Measurements from ENCODE around the gene NEMP1.

Gene NEMP1

DNA sequence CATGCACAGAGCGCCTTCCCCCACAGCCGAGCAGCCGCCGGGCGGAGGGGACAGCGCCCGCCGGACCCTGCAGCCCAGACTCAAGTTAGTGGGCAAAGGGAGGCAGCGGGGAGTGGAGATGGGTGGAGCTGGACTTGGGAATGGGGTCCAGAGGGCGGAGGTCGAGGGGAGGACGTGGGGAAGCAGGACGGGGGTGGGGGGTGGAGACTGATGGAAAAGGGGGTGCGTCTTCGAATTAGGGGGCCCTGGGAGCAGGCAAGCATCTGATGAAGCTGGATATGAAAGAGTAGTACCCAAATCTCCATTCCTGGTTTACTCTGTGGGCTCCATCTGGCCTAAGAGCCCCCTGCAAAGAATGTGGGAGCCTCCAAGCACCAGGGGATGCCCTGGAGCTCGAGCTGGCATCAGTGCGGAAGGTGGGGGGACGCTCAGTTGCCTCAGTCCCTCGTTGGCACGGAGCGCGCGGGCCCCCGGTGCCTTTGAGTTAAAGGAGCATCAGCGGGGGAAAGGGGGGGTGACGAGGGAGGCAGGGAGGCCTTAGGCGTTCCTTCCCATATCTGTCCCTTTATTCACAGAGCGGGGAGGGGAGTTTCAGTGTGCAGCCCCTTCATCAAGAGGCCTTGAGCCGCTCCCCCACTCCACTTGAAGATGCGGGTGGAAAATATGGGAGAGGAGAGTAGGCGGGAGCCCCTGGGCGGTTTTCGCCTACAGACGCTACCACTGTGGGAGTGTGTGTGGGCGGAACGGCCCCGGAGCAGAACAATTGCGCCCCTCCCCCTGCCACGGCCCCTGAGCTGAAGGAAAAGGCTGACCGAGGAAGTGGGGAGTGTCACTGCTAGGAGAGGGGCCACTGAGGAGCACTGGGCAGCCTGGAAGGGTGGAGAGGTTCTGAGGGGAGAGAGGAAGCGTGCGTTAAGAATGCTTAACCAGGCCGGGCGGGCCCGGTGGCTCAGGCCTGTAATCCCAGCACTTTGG is 11.0 kb upstream of the NEMP1 start:
- Histone ChIP-seq H3K4me3 (peak overlapping the region; percentile 96), H3K9ac (ENCODE audit: insufficient read length) (peak overlapping the region; percentile 76), H3K9me3 (ENCODE audit: low read depth, low read length) (no peaks in the 10 kb centered on the region), H3K27ac (peak overlapping the region; percentile 67; the same call in 1 of the 2 replicates), H3K36me3 (ENCODE audit: insufficient read depth, low read length) (peaks cover 36% of the 10 kb centered on the region)
- TF ChIP-seq POLR2AphosphoS5 (IDR thresholded peaks at IDR 0.05; ENCODE audit: borderline replicate concordance, low read depth, low read length) = peak; percentile 38; the same call in 1 of the 2 replicates
- TF ChIP-seq EZH2 (IDR thresholded peaks at IDR 0.05) = no peak
- no peak for TF ChIP-seq FOXP2 (optimal IDR thresholded peaks at IDR 0.05; ENCODE audit: control extremely low read depth, extremely low read length, insufficient read depth)
- DNase-seq (ENCODE audit: low read depth, low spot score) = no peak

DNA sequence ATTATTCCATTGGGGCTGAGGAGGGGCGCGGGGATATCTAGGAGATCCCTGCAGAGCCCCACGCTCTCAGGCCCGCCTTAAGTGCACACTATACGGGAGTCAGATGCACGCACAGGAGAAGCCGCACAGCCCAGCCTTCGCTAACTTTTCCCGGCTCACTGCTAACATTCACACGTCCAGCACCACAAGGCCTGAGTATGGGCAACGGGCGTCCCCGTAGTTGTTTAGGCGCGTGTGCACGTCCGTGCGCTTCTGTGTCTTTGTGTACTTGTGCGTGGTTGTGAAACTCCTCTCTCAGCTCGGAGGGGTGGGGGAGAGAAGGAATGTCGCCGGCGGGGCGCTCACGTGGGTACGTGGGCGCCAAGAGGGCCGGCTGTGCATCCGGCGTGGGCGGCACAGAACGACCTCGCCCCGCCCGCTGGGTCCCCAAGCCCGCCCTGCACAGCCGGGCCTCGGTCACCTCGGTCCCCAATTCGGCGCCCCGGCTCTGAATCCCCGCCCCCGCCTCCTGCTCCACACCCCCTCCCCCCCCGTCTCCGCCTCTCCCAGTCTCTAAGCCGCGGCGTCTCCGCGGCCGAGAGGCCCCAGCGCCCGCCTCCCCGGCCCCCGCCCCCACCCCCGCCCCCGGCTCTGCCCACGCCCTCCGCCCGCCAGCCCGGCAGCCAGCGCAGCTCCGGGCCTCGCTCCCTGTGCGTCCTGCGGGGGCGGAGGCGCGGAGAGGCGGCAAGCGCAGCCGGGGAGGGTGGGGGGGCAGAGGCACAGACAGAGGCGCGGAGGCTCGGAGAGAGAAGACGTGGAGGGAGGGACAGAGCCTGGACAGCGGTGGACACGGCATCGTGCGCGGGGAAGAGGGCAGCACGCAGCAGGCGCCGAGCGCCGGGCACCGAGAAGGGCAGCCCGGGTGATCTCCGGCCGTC is 10.0 kb upstream of the NEMP1 start, which contains the start of gene NAB2:
Gene NAB2 (plus strand): TSS at position 761 of the 917 bp plus-strand sequence. CDS start 158 bp downstream, outside the sequence.
- Histone ChIP-seq H3K27ac (peak within 1 kb of the TSS; percentile 100), H3K9me3 (ENCODE audit: low read depth, low read length) (no peaks in the 10 kb centered on the region), H3K4me3 (peak within 1 kb of the TSS; percentile 96), H3K36me3 (ENCODE audit: insufficient read depth, low read length) (peaks cover 32% of the 10 kb centered on the region), H3K9ac (ENCODE audit: insufficient read length) (peak within 1 kb of the TSS; percentile 97)
- TF ChIP-seq EZH2 (IDR thresholded peaks at IDR 0.05) = no peak
- peak; percentile 89 for TF ChIP-seq POLR2AphosphoS5 (IDR thresholded peaks at IDR 0.05; ENCODE audit: borderline replicate concordance, low read depth, low read length)
- no peak for TF ChIP-seq FOXP2 (optimal IDR thresholded peaks at IDR 0.05; ENCODE audit: control extremely low read depth, extremely low read length, insufficient read depth)
- DNase-seq (ENCODE audit: low read depth, low spot score) = peak; percentile 90

DNA sequence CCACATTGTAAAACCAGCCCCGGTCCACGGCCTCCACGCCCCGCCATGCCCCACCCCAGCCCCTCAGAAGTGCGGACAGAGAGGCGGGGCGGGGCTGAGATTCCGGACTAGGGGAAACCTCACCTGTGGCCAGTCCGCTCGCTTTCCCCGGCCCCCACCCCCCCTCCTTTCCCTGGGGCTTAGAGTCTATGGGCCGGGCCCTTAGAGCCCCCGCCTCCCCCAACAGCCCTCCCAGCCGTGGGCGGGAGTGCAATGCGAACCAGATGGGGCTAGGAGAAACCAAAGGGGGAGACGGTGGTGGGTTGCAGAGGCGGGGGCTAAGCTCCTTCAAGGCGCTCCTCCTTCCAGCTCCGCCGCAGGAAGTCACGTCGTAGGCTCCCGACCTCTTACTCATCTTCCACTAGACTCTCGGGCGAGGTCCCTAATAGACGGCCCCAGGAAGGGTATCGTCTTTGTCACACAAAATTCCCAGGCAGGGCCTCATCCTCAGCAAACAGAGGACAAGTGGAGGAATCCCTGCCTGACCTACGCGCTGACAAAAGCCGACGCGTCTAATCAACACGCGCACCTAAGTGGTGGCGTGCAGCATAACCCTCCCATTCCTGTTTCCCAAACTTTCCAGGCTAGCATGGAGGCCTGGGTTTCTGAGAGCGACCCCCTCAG is 9.2 kb upstream of the NEMP1 start:
- H3K4me3 ChIP-seq = peak overlapping the region; percentile 94
- no peaks in the 10 kb centered on the region for H3K9me3 ChIP-seq (ENCODE audit: low read depth, low read length)
- H3K9ac ChIP-seq (ENCODE audit: insufficient read length) = peak overlapping the region; percentile 97
- H3K27ac ChIP-seq = peak overlapping the region; percentile 100
- H3K36me3 ChIP-seq (ENCODE audit: insufficient read depth, low read length) = peaks cover 24% of the 10 kb centered on the region
- peak; percentile 75 for TF ChIP-seq POLR2AphosphoS5 (IDR thresholded peaks at IDR 0.05; ENCODE audit: borderline replicate concordance, low read depth, low read length)
- no peak for TF ChIP-seq EZH2 (IDR thresholded peaks at IDR 0.05)
- peak; percentile 89 for DNase-seq (ENCODE audit: low read depth, low spot score)

DNA sequence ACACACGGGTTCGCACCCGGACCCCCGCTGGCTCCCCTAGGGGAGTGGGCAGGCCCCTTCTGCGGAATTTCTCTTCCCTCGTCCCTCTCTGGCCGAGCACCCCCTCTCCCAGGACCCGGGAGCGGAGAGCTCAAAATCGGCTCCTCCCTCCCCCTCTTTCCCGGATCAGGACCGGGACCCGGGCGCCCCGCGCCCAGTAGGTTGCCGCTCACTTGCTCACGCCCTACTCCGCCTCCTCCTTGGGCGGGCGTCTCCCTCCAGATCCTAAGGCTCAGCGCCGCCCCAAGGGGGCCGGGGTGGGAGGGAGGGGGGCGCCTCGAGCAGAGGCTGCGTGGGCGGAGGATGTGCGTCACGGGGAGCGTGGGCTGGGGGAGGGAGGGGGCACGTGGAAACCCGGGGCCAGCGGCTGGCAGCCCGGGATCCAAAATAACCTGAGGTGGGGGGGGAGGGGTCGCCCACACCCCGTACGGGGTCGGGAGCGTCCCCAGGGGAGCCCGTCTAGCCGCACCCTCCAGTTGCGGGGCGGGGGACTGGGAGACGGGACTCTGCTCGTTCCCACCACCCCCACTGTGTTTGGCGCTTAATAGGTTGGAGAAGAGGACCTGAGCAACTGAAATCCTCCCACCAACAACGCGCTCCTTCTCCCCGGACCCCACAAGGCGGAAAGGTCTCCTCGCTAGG is 8.6 kb upstream of the NEMP1 start:
- Histone ChIP-seq H3K9me3 (ENCODE audit: low read depth, low read length) (no peaks in the 10 kb centered on the region), H3K4me3 (peak overlapping the region; percentile 94), H3K27ac (peak overlapping the region; percentile 100), H3K9ac (ENCODE audit: insufficient read length) (peak overlapping the region; percentile 97), H3K36me3 (ENCODE audit: insufficient read depth, low read length) (peaks cover 17% of the 10 kb centered on the region; the same call in 1 of the 2 replicates)
- DNase-seq (ENCODE audit: low read depth, low spot score) = peak; percentile 79
- TF ChIP-seq POLR2AphosphoS5 (IDR thresholded peaks at IDR 0.05; ENCODE audit: borderline replicate concordance, low read depth, low read length) (peak; percentile 64), FOXP2 (optimal IDR thresholded peaks at IDR 0.05; ENCODE audit: control extremely low read depth, extremely low read length, insufficient read depth) (no peak), EZH2 (IDR thresholded peaks at IDR 0.05) (no peak)

DNA sequence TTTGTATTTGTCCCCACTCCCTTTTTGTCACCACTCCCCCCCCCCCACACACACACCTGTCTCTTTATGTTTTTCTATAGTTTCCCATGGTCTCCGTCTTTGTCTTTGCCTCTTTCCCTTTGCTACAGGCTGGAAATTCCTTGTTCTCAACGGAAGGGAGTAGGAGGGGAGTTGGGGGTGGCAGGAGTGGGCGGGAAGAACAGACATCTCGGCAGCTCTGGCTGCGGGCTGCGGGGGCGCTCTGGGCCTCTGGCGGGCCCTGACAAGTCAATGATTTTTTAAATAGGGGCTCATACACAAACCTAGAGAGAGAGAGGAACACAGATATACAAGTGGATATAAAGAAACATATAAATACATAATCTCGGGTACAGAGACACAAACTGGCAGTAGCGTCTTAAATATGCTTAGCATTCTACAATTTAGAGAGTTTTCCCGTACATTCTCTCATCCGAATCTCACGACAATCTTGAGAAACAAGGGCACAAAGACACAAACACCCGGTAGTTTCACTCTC is 8.0 kb upstream of the NEMP1 start:
- Histone ChIP-seq H3K27ac (peak overlapping the region; percentile 100), H3K4me3 (peak overlapping the region; percentile 94), H3K36me3 (ENCODE audit: insufficient read depth, low read length) (peaks cover 11% of the 10 kb centered on the region; the same call in 1 of the 2 replicates), H3K9ac (ENCODE audit: insufficient read length) (peak overlapping the region; percentile 97), H3K9me3 (ENCODE audit: low read depth, low read length) (no peaks in the 10 kb centered on the region)
- DNase-seq (ENCODE audit: low read depth, low spot score) = no peak
- TF ChIP-seq FOXP2 (optimal IDR thresholded peaks at IDR 0.05; ENCODE audit: control extremely low read depth, extremely low read length, insufficient read depth) (no peak), EZH2 (IDR thresholded peaks at IDR 0.05) (no peak)

DNA sequence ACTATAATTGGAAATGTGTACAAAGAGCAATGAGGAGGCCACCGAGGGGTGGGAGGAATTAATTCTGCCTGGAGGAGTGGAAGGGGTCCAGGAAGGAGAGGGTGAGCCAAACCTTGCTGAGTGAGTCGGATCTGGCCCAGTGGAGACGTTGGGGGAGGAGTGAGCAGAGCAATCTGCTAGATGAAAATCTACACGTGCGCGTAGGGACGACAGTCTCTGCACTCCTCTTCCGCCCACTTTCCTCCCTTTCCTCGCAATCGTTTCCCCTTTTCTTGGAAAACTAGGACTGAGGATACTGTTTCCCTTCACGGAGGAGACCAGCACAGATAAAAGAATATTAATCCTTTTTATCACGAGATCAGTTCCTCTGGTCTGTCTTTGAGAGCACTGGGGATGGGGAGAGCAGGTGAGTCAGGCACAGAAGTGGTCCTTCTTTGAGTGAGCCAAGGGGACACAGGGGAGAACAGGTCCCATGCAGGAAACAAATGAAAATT is 7.5 kb upstream of the NEMP1 start:
- H3K27ac ChIP-seq = peak overlapping the region; percentile 100
- peak overlapping the region; percentile 97 for H3K9ac ChIP-seq (ENCODE audit: insufficient read length)
- H3K4me3 ChIP-seq = peak overlapping the region; percentile 94
- no peaks in the 10 kb centered on the region for H3K9me3 ChIP-seq (ENCODE audit: low read depth, low read length)
- TF ChIP-seq EZH2 (IDR thresholded peaks at IDR 0.05) = no peak
- TF ChIP-seq POLR2AphosphoS5 (IDR thresholded peaks at IDR 0.05; ENCODE audit: borderline replicate concordance, low read depth, low read length) = peak; percentile 72
- TF ChIP-seq FOXP2 (optimal IDR thresholded peaks at IDR 0.05; ENCODE audit: control extremely low read depth, extremely low read length, insufficient read depth) = no peak
- no peak for DNase-seq (ENCODE audit: low read depth, low spot score)
- H3K36me3 ChIP-seq (ENCODE audit: insufficient read depth, low read length) = peaks cover 6% of the 10 kb centered on the region; the same call in 1 of the 2 replicates

DNA sequence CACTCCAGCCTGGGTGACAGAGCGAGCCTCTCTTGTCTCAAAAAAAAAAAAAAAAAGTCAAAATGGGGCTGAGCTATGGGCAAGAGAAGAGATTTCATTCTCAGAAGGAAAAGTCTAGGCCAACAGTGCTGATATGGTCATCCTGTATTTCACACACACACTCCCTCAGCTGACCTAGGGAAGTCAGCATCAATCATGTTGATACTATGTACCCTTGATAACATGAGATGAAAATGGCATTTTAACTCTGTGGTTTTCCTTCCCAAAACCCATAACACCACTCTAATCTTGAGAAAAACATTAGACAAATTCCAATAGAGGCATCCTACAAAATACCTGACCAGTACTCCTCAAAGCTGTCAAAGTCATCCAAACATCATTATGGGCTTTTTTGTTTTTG is 2.3 kb upstream of the NEMP1 start:
- Histone ChIP-seq H3K27ac (no peak overlapping the region), H3K9ac (ENCODE audit: insufficient read length) (no peak overlapping the region), H3K4me3 (no peak overlapping the region), H3K36me3 (ENCODE audit: insufficient read depth, low read length) (no peaks in the 10 kb centered on the region), H3K9me3 (ENCODE audit: low read depth, low read length) (no peaks in the 10 kb centered on the region)
- DNase-seq (ENCODE audit: low read depth, low spot score) = no peak
- no peak for TF ChIP-seq EZH2 (IDR thresholded peaks at IDR 0.05)
- no peak for TF ChIP-seq POLR2AphosphoS5 (IDR thresholded peaks at IDR 0.05; ENCODE audit: borderline replicate concordance, low read depth, low read length)
- no peak for TF ChIP-seq FOXP2 (optimal IDR thresholded peaks at IDR 0.05; ENCODE audit: control extremely low read depth, extremely low read length, insufficient read depth)
